CD4-positive, alpha-beta T cell treated with Interleukin-15 for 1 hour (primary cell): Measurements from ENCODE around the gene SLC38A10.
A peak's percentile ranks its signal among the peaks of the same experiment; 100 is the strongest.

ENCODE experiments used
- DNase-seq: peaks from one replicate; pipeline ENCODE4 v3.0.0-alpha.2; 2020

Gene SLC38A10

GRCh38 chr17:81251709-81252301 lies 43.3 kb downstream of the SLC38A10 start:
- no peak for DNase-seq

GRCh38 chr17:81251094-81251708 lies 43.9 kb downstream of the SLC38A10 start:
- DNase-seq, result no peak

DNA sequence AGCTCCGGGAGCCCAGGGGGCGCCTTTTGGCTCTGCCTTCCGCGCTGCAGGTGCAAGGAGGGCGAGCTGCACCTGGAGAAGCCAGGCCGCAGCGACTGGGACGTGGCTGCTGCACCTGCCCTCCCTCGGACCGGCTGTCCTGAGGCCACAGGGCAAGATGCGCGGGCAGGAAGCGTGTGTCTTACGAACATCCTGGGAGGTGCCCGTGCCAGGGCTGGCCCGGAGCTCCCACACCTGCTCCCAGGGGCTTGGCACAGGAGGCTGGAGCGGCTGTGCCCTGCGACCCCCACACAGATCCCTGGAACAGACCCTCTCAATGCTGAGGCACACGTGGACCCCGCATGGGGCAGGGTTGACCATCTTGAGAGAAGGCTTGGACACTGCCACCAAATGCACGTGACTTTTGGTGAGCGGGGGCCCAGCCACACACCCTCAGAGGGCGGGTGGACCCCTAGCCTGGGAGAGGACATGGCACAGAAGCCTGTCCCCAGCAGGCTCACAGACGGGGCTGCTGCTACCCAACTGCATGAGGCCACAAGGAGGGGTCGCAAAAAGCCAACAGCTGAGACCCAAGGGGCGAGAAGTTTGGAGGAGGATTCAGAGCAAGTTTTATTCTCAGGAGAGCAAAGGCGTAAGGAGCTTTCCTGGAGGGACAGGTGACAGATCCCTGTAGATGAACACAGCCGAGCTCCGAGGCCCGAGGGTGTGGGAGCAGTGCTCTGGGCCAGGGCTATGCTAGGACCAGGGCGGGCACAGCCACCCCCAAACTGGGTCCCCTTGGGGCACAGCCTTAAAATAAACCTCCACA lies 44.6 kb downstream of the SLC38A10 start:
- DNase-seq, result no peak

DNA sequence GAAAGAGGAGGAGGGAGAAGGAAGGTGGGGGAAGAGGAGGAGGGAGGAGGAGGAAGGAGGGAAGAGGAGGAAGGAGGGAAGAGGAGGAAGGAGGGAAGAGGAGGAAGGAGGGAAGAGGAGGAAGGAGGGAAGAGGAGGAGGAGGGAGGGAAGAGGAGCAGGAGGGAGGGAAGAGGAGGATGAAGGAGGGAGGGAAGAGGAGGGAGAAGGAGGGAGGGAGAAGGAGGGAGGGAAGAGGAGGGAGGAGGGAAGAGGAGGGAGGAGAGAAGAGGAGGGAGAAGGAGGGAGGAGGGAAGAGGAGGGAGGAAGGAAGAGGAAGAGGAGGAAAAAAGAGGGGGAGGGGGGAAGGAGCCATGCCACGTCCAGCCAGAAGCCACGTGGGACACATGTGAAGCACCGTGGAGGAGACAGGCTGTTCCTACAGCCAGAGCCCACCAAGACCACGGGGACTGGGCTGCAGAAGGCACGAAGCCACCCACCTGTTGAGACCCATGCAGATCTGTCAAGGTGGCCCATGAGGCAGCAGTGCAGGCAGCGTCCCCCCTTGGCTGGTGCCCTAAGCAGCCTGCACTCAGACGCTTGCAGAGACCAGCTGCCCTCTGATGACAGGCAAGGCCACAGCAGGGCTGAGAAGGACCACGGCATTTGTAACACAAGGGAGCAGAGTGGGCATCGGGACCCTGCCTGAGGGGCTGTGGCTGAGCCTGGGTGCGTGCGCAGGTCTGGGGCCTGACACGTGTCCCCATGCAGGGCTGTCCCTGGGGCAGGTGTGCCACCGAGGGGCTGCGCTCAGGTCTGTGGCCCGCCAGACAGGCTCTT lies 45.7 kb downstream of the SLC38A10 start:
- no peak for DNase-seq

- no peak for DNase-seq
These were observed 46.5 kb downstream of the SLC38A10 start for GRCh38 chr17:81248649-81249048.

DNA sequence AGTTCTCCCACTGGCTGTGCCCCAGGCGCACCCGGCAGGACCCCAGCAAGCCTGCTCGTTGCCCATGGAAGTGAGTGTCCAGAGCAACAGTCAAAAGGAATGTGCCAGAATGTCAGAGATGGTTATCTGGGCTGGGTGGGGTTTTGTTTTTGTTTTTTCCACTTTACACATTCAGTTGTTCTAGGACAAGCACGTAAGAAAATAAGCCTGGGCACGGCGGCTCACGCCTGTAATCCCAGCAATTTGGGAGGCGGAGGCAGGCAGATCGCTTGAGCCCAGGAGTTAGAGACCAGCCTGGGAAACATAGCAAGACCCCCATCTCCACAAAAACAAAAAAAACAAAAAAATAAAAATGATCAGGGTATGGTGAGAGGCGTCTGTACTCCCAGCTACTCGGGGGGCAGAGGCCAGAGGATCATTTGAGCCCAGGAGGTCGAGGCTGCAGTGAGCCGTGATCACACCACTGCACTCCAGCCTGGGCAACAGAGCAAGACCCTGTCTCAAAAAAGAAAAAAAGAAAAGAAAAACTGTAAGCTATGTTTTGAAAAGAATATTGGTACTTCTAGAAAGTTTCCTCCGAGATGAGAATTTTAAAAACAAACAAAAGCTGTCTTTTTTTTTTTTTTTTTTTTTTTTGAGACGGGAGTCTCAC lies 47.6 kb downstream of the SLC38A10 start:
- DNase-seq, result no peak

GRCh38 chr17:81246679-81247338 lies 48.3 kb downstream of the SLC38A10 start:
- DNase-seq, result no peak

DNA sequence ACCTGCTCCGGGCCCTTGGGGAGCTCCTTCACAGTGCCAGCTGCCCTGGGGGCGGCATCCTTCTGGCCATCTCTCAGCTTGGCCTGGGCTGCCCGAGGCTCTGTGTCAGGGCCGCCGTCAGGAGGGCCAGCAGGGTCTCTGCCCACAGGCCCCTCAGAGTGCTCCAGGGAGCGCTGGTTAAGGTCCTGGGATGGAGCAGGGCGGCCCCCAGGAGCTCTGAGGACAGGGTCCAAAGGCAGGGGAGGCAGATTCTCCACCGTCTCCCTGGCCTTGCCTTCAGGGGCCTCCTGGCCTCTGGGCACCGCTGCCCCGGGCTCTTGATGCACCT lies 48.8 kb downstream of the SLC38A10 start:
- no peak for DNase-seq

DNA sequence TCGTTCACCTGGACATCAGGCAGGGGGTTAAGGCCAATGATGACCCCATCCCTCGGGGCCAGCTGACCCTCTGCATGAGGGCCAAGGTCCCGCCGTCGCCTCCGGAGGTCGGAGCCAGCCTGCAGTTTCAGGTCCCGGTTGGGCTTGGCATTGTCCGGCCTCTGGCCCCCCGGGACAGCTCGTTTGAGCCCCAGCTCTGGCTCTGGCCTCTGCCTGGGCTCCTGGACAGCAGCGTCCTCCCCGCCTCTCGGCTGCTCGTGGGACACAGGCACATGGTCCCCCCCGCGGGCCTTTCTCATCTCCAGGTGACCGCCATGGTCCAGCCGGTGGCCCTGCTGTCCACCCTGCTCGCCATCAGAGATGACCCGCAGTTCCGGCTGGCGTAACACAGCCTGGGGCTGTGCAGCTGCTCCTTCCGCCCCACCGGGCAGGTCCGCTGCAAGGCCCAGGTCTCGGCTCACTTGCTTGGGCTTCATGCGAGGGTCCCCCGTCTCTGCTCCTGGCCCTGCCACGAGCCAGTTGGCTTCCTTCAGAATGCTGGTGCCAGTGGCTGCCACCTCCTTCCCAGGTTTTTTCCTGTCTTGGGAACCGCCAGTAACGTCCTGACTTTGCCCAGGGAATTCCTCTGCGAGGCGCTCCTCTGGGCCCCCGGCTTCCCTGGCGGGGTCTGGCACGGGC lies 49.3 kb downstream of the SLC38A10 start:
- no peak for DNase-seq

- no peak for DNase-seq
These were observed 50.0 kb downstream of the SLC38A10 start for GRCh38 chr17:81245024-81245664.

DNA sequence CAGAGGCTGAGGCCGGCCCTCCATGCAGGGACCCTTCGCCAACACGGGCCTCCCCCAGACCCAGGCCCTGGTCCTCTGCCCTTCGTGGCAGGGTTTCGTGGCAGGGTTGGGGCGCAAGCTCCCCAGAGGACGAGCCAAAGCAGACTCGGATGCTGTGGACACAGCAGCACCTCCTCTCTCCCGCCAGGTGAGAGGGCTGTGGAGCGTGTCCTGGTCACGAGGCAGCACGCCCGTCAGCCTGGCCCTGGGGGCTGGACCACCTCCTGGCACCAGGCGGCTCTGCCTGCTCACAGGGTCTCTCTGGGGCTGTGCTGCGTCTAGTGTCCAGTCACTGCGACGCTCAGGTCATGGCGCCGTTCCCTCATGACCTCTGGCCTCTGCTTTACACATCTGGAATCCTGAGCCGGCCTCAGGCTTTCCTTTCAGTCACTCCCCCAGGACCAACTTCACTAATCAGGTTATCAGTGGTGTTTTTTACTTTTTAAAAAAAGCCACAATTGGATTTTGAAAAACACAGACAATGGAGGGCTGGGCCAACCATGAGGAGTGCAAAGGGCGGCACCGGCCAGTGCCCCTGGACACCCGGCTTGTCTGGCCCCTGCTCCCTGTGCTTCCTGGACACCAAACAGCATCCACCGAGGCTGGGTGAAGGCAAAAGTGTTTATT lies 50.6 kb downstream of the SLC38A10 start:
- DNase-seq, result no peak

DNA sequence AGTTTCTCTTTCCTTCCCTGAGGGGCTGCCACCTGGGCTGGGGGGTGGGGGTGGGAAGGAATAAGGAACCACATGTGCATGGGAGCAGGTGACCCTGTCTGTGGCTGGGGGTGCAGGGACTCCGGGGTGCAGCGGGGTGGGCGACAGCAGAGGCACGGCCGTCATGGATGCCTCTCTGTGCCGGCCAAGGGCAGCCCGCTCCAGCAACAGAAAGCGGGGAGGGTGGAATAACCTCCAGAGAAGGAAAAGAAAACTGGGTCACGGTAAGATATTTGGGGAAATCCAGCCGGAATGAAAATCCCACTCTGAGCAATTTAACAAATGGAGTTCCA lies 51.8 kb downstream of the SLC38A10 start:
- DNase-seq, result no peak

GRCh38 chr17:81242421-81243332 lies 52.4 kb downstream of the SLC38A10 start:
- no peak for DNase-seq

DNA sequence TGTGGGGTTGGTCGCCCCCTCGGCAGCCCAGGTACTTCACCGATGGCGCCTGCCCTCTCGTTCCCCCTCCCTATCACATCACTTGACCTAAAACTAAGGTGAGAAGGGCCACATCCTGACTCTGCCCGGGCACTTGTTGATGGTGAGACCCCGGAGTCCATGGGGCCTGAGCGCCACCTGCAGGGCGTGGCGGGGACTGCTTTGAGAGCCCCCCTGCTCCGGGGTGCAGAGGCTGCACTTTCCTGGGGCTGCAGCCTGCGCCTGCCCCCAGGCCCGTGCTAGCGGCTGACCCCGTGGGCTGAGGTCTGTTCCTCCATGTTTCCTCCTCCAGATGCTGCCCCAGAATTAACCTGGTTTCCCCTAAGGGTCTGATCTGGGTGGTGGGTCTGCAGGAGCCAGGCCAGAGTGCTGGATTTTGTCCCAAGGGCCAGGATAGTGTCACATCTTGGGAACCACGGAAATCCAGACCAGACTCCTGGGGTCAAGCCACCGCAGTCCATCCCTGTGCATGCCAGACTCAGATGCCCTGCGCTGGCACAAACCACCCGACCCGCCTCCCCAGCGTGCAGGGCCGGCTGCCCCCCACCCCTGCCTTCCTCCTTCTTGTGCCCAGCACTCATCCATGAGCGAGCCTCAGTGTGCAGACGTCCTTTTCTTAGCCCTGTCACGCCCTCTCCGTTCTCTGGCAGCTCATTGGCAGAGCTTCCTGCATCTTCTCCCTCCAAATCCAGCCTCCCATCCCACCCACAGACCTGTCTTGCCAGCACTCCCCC lies 53.3 kb downstream of the SLC38A10 start:
- DNase-seq, result peak; percentile 56

GRCh38 chr17:81241203-81241602 lies 53.9 kb downstream of the SLC38A10 start:
- DNase-seq, result no peak

DNA sequence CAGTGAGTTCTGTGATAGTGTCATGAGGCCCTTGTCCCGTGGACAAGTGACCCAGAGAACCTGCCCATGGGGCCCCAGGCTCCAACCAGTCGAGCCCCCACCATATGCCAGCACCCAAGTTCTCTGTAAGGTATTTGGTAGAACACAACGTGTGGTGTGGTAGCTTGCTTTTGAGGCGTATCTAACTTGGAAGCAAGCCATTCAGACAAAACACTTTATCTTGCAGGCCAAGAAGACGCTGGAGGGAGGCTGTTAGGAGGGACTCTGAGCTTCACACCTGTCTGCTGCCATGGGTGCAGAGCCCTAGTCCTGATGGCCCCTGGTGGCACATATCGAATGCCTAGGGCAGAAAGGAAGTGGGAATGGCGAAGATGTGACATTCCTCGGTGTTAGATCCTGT lies 54.3 kb downstream of the SLC38A10 start:
- DNase-seq, result no peak

DNA sequence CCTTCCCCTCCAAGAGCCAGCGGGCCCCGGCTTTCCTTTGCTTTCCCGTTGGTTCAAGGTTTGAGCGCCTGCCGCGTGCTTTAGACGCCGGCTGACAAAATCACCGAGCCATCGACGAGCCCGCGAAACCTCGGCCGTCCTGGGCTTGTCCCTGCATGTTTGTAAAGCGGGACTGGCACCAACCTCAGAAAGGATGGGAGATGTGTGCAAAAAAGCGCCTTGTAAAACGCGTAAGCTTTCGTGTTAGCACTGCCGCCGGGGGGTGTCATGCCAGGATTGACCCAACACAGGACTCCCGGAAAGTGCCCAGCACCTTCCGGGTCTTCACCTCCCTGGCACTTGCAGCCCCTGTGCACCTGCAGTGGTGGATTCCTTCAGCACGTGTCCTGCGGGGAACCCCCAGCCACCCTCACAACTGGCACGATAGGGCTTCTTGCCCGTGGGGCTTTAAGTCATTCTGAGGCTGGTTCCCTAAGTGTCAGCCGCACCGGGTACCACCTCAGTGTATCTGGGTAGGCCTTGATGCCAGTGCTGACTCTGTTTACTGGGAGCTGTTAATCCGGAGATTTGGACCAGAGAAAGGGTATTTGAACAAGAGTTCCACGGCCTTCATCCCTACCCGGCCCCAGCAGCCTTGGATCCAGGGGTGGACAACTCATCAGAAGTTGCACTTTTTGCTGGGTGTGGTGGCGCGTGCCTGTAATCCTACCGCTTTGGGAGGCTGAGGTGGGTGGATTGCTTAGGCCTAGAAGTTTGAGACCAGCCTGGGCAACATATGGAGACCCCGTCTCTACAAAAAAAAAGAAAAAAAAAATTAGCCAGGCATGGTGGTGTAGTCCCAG lies 55.2 kb downstream of the SLC38A10 start:
- DNase-seq, result peak; percentile 47
